NCI-H345 treated with DMSO at 0.1 percent for 48 hours (cell line): Measurements from ENCODE around the gene MRPS15.
"Not testable (repeated sequence)": the region's sequence is repeated elsewhere in the genome, so short reads cannot be mapped to it uniquely, and the experiment has no call there.

Experiments used
- DNase-seq: peaks from one replicate; lab custom pipeline; 2025; ENCODE audit not compliant: unreplicated experiment; lab: John Stamatoyannopoulos, UW

MRPS15 gene

GRCh38 chr1:36484099-36484498, 19.9 kb upstream of the MRPS15 start:
- DNase-seq, result no peak

- DNase-seq, result no peak
Measured at GRCh38 chr1:36482724-36483388, 18.7 kb upstream of the MRPS15 start, which contains the start of gene CSF3R. Gene CSF3R (minus strand): TSS chr1:36482913. CDS start chr1:36479496, 3,417 bp downstream.

GRCh38 chr1:36481771-36482723, 17.9 kb upstream of the MRPS15 start:
- DNase-seq, result no peak

GRCh38 chr1:36481091-36481490, 16.9 kb upstream of the MRPS15 start:
- DNase-seq, result no peak

GRCh38 chr1:36480161-36480560, 16.0 kb upstream of the MRPS15 start:
- DNase-seq, result no peak

- DNase-seq, result no peak
Measured at GRCh38 chr1:36479505-36480051, 15.4 kb upstream of the MRPS15 start.

- not testable (repeated sequence) for DNase-seq
Measured at GRCh38 chr1:36477615-36478014, 13.4 kb upstream of the MRPS15 start.

GRCh38 chr1:36476945-36477344, 12.8 kb upstream of the MRPS15 start:
- DNase-seq, result no peak

- DNase-seq, result no peak
Measured at GRCh38 chr1:36475910-36476604, 11.9 kb upstream of the MRPS15 start.

- DNase-seq, result no peak
Measured at GRCh38 chr1:36475341-36475740, 11.2 kb upstream of the MRPS15 start.

GRCh38 chr1:36472656-36473055, 8.5 kb upstream of the MRPS15 start:
- DNase-seq, result no peak

GRCh38 chr1:36471830-36472641, 7.9 kb upstream of the MRPS15 start:
- no peak for DNase-seq

GRCh38 chr1:36469163-36469562, 5.0 kb upstream of the MRPS15 start:
- no peak for DNase-seq

GRCh38 chr1:36467700-36468455, 3.7 kb upstream of the MRPS15 start:
- no peak for DNase-seq

- DNase-seq, result no peak
Measured at GRCh38 chr1:36467027-36467410, 2.8 kb upstream of the MRPS15 start.

- no peak for DNase-seq
Measured at GRCh38 chr1:36466370-36467026, 2.3 kb upstream of the MRPS15 start.

- DNase-seq, result no peak
Measured at GRCh38 chr1:36465731-36466369, 1.7 kb upstream of the MRPS15 start.

- DNase-seq, result peak; percentile 76
Measured at GRCh38 chr1:36464605-36465393, 615 bp upstream of the MRPS15 start.
